Caki2 (cell line): ENCODE measurements around the gene RPS15A. TPM values are rescaled to one million over a fixed set of nuclear protein-coding genes. Genes with fewer than 3 reads are reported as not detected.

Experiments
- DNase-seq: peaks from one replicate; pipeline ENCODE4 v3.0.0-alpha.2; 2015; ENCODE audit warnings: low read depth
- in situ Hi-C: cut with HindIII; loops from 2 replicates; pipeline ENCODE4 v1.10.0; 2016; ENCODE audit warnings: low sequenced_read_pairs, low pct_unique_long_range_greater_than_20kb, mixed read lengths
- total RNA-seq: library from RNA; depleted of rRNA; stranded (reverse); fragments of >200 nt; shearing (Covaris generic); gene quantifications from 2 replicates; pipeline ENCODE4 v1.2.3, GENCODE V29; 2014; ENCODE audit warnings: low replicate concordance; rRNA removed

Gene RPS15A
- total RNA-seq: 1,578 and 2,750 TPM in 2 replicates

DNA sequence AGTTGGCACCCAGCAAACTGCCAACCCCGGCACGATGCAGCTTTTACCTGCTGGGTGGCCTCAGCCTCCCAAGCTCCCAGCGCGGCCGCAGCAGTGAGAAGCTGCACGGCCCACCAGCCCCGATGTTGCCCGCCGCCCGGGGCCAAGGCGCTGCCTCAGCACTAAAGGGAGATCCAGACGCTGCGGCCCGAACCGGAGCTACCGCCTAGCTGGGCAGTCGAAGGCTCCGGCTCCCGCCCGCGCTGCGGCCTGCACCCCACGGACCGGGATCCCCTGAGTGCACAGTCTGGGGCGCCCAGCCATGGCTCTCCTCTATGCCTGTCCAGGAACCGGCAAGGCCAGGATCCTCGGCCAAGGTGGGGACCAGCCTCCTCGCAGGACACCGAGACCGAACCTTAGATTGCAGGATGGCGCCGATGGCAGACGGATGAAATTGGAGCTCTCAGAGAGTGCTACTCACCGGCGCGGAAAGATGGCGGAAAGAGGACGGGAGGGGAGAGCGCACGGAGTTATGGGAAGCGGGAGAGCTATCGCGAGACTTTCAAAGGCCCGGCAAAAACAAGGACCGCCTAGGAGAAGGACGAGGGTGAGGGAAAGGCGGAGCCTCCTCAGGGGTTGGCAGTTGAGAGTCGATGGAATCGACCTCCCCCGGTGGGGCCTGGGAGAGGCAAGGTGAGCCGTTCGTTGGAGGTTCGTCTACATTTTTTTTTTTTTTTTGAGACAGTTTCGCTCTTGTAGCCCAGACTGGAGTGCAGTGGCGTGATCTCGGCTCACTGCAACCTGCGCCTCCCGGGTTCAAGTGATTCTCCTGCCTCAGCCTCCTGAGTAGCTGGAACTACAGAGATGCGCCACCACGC is at the start of gene RPS15A:
Gene RPS15A (minus strand): TSS at position 485 of the 857 bp plus-strand sequence. CDS start 1,221 bp downstream, outside the sequence.
- in situ Hi-C loops: no loop called here
- peak; percentile 98 for DNase-seq

DNA sequence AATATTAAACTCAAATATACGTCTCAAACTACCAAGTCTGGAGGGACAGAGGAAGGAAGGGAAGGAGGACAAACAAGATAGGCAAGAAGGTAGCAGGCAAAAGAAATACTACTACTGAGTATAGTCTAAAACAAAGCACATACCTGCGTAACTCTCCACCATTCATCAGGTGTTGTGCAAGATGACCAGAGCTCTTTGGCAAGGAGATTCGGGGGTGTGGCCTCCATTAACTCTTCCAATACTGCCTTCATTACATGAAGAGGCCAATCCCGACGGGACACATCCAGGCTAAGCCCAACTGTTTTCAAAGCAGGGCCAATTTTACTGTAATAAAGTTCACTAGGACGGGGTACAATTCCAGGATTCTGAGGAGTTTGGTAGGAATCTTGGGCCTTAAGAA is 49.4 kb upstream of the RPS15A start:
- no peak for DNase-seq
- in situ Hi-C loops: no loop called here

DNA sequence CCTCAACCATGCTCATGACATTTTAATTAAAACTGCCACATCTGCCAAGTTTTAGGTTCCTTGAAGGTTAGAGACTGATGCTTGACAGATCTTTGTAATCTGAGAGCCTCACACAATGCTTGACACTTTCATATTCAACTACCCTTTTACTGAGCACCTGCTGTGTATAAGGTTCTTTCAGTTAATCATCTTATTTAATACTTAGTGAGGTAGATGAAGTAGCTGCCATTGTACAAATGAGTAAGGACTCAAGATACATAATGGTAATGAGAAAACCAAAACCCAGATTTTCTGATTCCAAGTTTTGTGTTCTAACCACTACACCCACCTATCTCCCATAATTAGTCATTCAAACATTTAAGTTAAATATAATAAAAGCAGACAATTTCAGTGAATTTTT is 46.6 kb upstream of the RPS15A start:
- in situ Hi-C loops: no loop called here
- DNase-seq: no peak

DNA sequence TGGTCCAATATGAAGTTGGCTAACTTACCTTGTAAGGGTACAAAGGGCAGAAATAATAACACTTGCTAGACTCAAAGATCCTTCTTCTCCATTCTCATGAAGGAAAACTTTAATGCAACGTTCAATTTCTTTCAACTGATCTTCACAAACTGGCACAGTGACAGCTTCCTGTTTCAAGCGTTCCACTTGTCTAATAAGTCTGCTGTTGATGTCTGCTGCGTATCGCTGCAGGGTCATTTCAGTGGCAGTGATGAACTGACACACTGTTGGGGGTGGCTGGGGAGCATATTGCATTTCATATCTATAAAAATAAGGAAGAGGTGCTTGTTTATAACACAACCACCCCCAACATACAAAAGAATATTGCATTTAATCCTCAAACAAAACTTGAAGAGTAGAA is 44.7 kb upstream of the RPS15A start:
- DNase-seq: no peak
- in situ Hi-C loops: no loop called here

GRCh38 chr16:18833707-18834505 is 43.8 kb upstream of the RPS15A start:
- DNase-seq: no peak
- in situ Hi-C loops: no loop called here

DNA sequence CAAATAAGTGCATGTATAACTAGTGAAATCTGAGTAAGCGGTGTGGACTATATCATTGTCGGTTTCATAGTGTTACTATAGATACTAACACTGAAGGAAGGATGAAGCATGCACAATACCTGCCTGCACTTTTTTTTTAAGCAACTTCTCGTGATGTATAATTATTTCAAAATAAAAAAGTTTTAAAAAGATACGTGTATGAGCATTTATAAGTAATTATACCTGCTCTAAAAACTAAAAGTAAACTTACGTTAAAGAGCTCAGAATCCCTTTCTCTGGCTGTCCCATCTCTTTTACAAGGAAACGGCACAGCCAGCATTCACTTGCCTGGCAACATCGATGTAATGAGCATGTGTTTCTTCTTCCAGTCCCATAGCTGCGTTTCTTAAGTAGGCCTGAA is 42.5 kb upstream of the RPS15A start:
- in situ Hi-C loops: no loop called here
- DNase-seq: no peak

GRCh38 chr16:18832006-18832405 is 41.9 kb upstream of the RPS15A start:
- in situ Hi-C loops: no loop called here
- no peak for DNase-seq

DNA sequence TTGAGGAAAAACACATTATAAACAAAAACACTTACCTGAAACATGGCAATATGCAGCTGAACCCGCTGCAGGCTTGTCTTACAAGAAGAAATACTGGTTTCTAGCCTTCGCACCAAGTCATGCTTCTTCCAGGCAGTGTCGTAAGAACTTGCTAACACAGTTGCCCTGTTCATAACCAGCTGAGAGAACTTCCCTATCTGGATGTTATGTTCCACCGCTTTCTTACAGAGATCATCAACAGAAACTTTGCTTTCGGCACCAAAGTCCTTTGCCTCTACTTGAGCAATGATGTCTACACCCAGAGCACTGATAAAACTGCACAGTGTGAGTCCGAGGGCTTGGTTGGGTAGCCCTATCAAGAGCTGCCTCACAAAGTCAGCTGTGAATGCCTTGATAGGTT is 39.1 kb upstream of the RPS15A start:
- in situ Hi-C loops: no loop called here
- DNase-seq: no peak

GRCh38 chr16:18827890-18828289 is 37.8 kb upstream of the RPS15A start:
- DNase-seq: no peak
- in situ Hi-C loops: no loop called here

DNA sequence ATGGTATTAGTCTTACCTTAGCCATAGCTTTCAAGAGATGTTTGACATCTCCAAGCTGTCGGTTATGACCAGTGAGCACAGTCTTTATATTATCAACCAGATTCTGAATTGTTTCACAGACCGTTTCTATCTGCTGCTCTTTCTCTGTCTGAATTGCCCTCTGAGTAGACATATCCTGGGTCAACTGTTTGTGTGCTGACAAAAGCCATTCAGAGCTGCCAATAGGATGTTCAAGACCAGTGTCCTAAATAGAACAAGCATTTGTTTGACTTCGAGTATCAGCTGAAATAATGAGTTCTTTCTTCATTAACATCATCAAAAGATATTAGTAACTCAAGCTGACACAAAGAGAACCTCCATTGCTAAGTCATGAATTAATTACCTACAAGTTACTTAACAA is 26.2 kb upstream of the RPS15A start:
- DNase-seq: no peak
- in situ Hi-C loops: no loop called here

GRCh38 chr16:18811925-18812324 is 21.8 kb upstream of the RPS15A start:
- in situ Hi-C loops: no loop called here
- no peak for DNase-seq

- in situ Hi-C loops: loop anchor here (10.0 kb wide), 1 partner anchor 166 kb away; no protein-coding TSS in a partner anchor
- no peak for DNase-seq
Measured at GRCh38 chr16:18809165-18809564, 19.0 kb upstream of the RPS15A start.

GRCh38 chr16:18805257-18805773 is 15.2 kb upstream of the RPS15A start:
- in situ Hi-C loops: loop anchor here (10.0 kb wide), 1 partner anchor 169 kb away; no protein-coding TSS in a partner anchor
- no peak for DNase-seq

DNA sequence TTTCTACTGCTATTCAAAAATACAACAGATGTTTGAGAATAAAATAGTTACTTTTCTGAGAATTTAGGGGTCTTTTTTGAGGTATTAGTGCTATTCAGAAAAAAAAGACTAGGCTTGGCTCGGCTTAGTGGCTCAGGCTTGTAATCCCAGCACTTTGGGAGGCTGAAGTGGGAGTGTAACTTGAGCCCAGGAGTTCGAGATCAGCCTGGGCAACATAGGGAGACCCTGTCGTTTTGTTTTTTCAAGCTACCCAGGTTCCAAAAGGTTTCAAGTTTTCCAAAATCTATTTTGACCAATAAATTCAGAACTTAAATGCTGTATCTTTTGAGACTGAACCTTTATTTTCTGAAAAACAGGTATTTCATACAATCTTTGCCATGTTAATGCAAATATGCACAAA is 14.4 kb upstream of the RPS15A start:
- in situ Hi-C loops: loop anchor here (10.0 kb wide), 1 partner anchor 170 kb away; no protein-coding TSS in a partner anchor
- no peak for DNase-seq

DNA sequence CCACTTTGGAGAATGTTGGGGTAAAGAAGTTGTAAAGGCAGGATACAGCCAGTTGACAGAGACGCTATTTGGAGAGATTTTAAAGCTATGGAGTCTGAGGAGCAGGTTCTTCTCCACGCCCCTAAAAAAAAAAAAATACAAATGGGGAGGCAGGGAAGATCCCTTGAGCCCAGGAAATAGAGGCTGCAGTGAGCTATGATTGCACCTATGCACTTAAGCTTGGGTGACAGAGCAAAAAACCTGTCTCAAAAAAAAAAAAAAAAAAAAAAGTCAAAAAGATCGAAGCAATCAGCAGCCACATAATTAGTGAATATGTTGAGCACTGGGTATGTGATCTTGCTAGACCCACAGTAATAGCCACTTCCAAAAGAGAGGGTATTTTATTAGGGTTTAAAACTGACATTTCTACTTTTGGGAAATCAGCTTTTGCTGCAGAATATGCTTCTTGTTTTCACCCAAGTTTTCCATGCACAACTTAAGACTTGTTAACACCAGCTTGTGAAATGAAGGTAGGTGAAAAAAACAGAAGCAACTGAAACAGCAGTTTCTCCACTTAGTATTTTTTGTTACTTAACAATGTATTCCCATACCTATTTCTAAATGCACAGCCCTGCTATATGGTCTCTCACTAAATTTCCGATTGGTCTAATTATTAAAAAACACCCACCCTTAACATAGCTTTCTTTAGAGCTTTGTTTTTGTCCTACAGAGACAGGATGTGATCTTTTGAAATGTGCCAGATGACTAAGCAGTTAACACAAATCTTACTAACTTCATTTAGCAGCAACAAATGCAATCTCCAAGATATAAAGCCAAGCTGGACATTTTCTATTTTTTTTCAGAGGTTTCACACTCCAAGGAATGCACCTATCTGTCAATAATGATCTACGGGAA is 13.7 kb upstream of the RPS15A start:
- no peak for DNase-seq
- in situ Hi-C loops: loop anchor here (10.0 kb wide), 1 partner anchor 171 kb away; no protein-coding TSS in a partner anchor

GRCh38 chr16:18802767-18803343 is 12.7 kb upstream of the RPS15A start:
- in situ Hi-C loops: loop anchor here (10.0 kb wide), 1 partner anchor 172 kb away; no protein-coding TSS in a partner anchor
- no peak for DNase-seq

DNA sequence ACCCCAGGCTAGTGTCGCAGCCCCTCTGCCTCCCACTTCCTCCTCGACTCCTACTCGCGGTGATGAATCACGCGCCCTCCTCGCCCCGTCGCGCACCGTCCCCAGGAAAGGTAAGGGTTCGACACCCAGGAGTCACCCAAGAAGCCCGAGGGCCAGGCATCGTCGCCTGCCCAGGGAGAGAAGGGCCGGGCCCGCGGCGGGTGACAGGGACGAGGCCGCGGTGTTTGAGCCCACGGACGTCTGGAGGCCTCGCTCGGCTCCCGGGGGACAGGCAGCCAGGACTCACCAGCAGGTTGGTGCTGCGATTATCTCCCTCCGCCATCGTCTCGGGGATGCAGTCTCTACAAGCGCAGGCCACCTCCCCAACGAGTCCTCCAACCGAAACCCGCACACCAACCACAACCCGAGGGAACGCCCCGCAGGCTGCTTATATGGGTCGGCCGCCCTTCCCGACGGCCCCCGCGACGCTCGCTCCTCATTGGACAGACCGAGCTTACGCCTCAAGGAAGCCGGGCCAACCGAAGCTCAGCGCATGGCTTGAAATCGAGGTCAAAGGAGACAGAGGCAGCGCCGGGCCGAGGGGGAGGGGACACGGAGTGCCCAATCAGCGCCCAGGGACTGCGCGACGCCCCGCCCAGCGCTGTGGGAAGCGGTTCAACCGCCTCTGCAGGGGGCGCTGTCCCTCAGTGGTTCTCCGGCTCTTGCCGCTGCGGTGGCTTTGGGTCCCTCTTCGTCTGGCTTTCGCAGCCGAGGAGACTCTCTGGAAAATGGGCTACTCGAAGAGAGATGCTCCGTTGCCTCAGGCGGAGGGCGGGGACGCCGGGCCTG is 11.2 kb upstream of the RPS15A start, which contains the start of gene ARL6IP1:
Gene ARL6IP1 (minus strand): TSS at position 405 of the 828 bp plus-strand sequence. CDS start 83 bp downstream, at position 322.
- DNase-seq: peak; percentile 100
- in situ Hi-C loops: loop anchor here (10.0 kb wide), 1 partner anchor 173 kb away; no protein-coding TSS in a partner anchor
